GM12801 (cell line): Measurements from ENCODE around the gene IFI27L1.

Experiments used
- TF ChIP-seq, protein P1 (sequence below): IDR thresholded peaks from one replicate; pipeline ENCODE4 v1.5.1; 2011; ENCODE audit warnings: control low read depth; ENCODE audit not compliant: insufficient read length; ENCODE audit errors: extremely low read depth

Gene IFI27L1

GRCh38 chr14:94087891-94088290 is 6.8 kb downstream of the IFI27L1 start:
- TF ChIP-seq, protein P1, sequence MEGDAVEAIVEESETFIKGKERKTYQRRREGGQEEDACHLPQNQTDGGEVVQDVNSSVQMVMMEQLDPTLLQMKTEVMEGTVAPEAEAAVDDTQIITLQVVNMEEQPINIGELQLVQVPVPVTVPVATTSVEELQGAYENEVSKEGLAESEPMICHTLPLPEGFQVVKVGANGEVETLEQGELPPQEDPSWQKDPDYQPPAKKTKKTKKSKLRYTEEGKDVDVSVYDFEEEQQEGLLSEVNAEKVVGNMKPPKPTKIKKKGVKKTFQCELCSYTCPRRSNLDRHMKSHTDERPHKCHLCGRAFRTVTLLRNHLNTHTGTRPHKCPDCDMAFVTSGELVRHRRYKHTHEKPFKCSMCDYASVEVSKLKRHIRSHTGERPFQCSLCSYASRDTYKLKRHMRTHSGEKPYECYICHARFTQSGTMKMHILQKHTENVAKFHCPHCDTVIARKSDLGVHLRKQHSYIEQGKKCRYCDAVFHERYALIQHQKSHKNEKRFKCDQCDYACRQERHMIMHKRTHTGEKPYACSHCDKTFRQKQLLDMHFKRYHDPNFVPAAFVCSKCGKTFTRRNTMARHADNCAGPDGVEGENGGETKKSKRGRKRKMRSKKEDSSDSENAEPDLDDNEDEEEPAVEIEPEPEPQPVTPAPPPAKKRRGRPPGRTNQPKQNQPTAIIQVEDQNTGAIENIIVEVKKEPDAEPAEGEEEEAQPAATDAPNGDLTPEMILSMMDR, result no peak

- TF ChIP-seq, protein P1, result no peak
Observed at GRCh38 chr14:94088516-94088915, 7.4 kb downstream of the IFI27L1 start.

DNA sequence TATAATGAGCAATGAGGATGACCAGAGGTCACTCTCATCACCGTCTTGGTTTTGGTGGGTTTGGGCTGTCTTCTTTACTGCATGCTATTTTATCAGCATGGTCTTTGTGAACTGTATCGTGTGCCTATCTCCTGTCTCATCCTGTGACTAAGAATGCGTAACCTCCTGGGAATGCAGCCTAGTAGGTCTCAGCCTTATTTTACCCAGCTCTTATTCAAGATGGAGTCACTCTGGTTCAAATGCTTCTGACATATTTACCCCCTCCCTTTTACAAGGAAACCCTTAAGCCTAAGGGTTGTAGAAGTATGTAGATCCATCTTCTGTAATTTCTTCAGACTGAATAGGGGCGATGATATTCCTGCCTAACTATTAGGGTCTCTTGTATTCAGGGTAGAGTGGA is 8.4 kb downstream of the IFI27L1 start:
- TF ChIP-seq, protein P1, result no peak

- TF ChIP-seq, protein P1, result no peak
Observed at GRCh38 chr14:94093418-94093817, 12.3 kb downstream of the IFI27L1 start.

DNA sequence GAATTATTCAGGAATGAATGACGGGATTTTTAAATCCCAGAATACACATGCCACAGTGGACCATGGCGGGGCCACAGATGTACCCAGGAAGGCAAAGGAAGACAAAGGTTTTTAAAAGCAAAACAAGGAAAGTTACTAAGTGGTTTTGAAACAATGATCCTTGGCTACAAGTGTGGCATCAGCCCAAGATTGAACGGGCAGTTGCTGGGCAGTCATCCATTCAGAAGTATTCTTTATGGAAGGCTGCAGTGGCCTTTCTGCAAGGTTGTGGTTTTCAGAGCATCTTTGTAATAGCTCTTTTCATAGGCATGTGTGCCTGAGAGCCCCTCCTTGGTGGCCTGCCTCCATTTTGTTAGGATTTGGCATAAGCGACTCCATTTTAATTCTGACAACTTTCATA is 16.0 kb downstream of the IFI27L1 start:
- TF ChIP-seq, protein P1, result no peak

DNA sequence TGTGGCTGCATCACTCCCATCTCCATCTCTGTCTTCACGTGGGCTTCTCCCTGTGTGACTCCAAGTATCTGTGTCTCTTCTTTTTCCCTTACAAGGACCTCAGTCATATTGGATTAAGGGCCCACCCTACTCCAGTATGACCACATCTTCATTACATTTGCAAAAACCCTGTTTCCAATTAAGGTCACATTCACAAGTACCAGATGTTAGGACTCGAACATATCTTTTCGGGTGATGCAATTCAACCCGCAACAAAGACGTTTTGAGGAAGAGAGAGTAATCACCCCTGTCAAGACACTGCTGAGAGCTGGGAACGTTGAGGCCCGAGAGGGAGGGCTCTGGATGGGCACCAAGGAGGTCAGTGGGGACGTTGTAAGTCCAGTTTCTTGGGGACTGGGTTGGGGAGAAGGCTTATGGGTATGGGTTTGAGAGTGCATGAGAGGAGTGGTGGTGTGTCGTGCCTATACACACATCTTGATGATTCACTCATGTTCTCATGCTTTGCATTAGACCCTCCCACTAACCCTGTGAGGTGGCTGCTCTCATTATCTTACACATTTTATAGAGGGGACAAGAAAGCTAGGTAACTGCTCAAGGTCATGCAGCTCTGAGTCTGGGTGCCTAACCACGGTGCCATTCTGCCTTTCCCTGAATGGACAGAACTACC is 17.3 kb downstream of the IFI27L1 start:
- TF ChIP-seq, protein P1, result no peak

- TF ChIP-seq, protein P1, result no peak
Observed at GRCh38 chr14:94099006-94099405, 17.9 kb downstream of the IFI27L1 start.
